NT2/D1 (cell line): ENCODE measurements around the gene CD37.

Experiments used
- SUZ12 ChIP-seq: IDR thresholded peaks from 2 replicates; pipeline ENCODE4 v1.6.1; 2011; ENCODE audit not compliant: insufficient read length, insufficient read depth; ENCODE audit errors: extremely low read depth
- YY1 ChIP-seq: IDR thresholded peaks from 2 replicates; pipeline ENCODE4 v1.6.1; 2011; ENCODE audit not compliant: insufficient read length, insufficient read depth

DNA sequence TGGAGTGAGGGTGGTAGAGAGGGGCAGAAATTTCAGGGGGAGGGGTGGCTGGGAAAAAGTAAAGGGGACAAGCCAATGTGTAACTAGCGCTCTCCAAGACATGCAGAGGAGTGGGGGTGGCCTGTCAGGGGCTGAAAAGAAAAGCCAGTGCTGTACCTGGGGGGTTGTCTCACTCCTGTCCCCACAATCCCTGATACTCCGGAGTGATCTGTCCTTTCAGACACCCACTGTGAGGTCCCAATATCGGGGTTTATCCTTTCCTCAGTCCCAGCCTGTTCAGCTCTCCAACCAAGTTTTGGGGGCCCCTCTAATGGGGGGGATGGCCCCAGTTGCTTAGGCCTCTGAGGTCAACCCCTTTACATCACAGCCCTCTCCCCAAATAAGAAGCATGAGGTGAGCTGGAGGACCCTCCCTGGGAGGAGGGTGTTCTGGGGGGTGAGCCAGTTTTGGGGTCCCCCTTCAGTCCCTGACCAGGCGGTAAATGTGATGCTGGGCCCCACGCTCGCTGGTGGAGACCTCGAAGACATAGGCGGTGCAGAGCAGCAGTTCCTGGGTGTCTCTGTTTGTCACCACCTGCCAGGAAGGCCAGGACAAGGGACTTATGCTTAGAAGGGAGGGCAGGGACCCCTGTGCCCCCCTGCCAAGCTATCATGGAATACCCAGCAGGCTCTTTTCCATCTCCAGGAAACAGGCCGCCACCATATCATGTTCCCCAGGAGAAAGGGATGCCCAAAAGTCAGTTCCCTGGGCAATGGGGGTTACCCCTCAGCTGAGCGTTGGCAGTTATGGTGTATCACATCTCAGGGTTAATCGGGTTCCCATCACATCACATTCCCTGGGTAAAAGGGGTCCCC, 5.9 kb downstream of the CD37 start:
- TF ChIP-seq YY1 (no peak), SUZ12 (no peak)
